HepG2 (cell line): ENCODE results near the gene CRLF3. TPM values are rescaled to one million over a fixed set of nuclear protein-coding genes. Genes with fewer than 3 reads are reported as not detected.

Experiments
- ARNT2 ChIP-seq: sonication (generic); formaldehyde crosslinking; IDR thresholded peaks from 2 replicates; pipeline ENCODE4 v1.8.0; 2022; ENCODE audit warnings: mild to moderate bottlenecking, low read depth, missing genetic modification reagents, moderate library complexity
- CBX5 ChIP-seq: sonication (generic); formaldehyde crosslinking; IDR thresholded peaks from 2 replicates; pipeline ENCODE4 v1.4.0; 2020; ENCODE audit warnings: missing genetic modification reagents, borderline replicate concordance
- HMGXB4 ChIP-seq, 2 experiments: sonication (generic) in 1 of 2; formaldehyde crosslinking in 1 of 2; IDR thresholded peaks; 2 replicates each; pipeline versions ENCODE4 v1.4.0 to v1.6.1; 2018 to 2020; ENCODE audit warnings: missing genetic modification reagents in 2 of 2, borderline replicate concordance in 1 of 2, low read depth in 1 of 2, mild to moderate bottlenecking in 1 of 2, missing biosample characterization in 1 of 2
- HOMEZ ChIP-seq: IDR thresholded peaks from 2 replicates; pipeline ENCODE4 v1.6.1; 2016; ENCODE audit warnings: low read depth
- ISX ChIP-seq: sonication (generic); formaldehyde crosslinking; conservative IDR thresholded peaks from 2 replicates; pipeline ENCODE4 v1.5.0; 2020; ENCODE audit warnings: missing genetic modification reagents
- KDM4B ChIP-seq: sonication (generic); formaldehyde crosslinking; IDR thresholded peaks from 2 replicates; pipeline ENCODE4 v1.4.0; 2020; ENCODE audit warnings: missing genetic modification reagents
- MYC ChIP-seq: sonication (generic); formaldehyde crosslinking; IDR thresholded peaks from 2 replicates; pipeline ENCODE4 v1.9.0; 2021; ENCODE audit warnings: missing genetic modification reagents, borderline replicate concordance
- NFATC3 ChIP-seq: sonication (generic); formaldehyde crosslinking; IDR thresholded peaks from 2 replicates; pipeline ENCODE4 v1.5.1; 2020; ENCODE audit warnings: mild to moderate bottlenecking, missing genetic modification reagents
- NR2F2 ChIP-seq: IDR thresholded peaks from 2 replicates; pipeline ENCODE4 v1.6.1; 2012; ENCODE audit warnings: low read depth, inconsistent platforms, borderline replicate concordance
- POLR2A ChIP-seq, 2 experiments: IDR thresholded peaks; 2 replicates each; pipeline ENCODE4 v1.6.1; 2011; ENCODE audit warnings: low read depth in 2 of 2, low read length in 2 of 2, mild to moderate bottlenecking in 1 of 2, moderate library complexity in 1 of 2; ENCODE audit not compliant: insufficient read depth in 1 of 2
- SALL2 ChIP-seq: sonication (generic); formaldehyde crosslinking; IDR thresholded peaks from 2 replicates; pipeline ENCODE4 v1.8.1; 2023; ENCODE audit warnings: mild to moderate bottlenecking, missing genetic modification reagents, inconsistent platforms
- ZBTB43 ChIP-seq: sonication (generic); formaldehyde crosslinking; conservative IDR thresholded peaks from 2 replicates; pipeline ENCODE4 v1.4.0; 2020; ENCODE audit warnings: missing genetic modification reagents
- ZNF10 ChIP-seq: sonication (generic); formaldehyde crosslinking; IDR thresholded peaks from 2 replicates; pipeline ENCODE4 v1.4.0; 2020; ENCODE audit warnings: mild to moderate bottlenecking, low read depth, missing genetic modification reagents, borderline replicate concordance
- ZNF407 ChIP-seq: sonication (generic); formaldehyde crosslinking; IDR thresholded peaks from one replicate; pipeline ENCODE4 v1.5.1; 2020; ENCODE audit warnings: mild to moderate bottlenecking, missing genetic modification reagents; ENCODE audit errors: not compliant biosample characterization
- ZNF607 ChIP-seq: sonication (generic); formaldehyde crosslinking; IDR thresholded peaks from 2 replicates; pipeline ENCODE4 v1.5.1; 2020; ENCODE audit warnings: missing genetic modification reagents, mild to moderate bottlenecking, borderline replicate concordance
- polyA plus RNA-seq, 8 experiments: library from polyadenylated mRNA; depleted of rRNA in 3 of 8; stranded (reverse) in 7 of 8; unstranded in 1 of 8; fragments of >200 nt; fragmentation: Illumina TruSeq in 4 of 8; extraction: Trizol in 4 of 8; gene quantifications; 2 replicates each; pipeline versions ENCODE4 v1.2.1 to v1.2.3, GENCODE V29; 2011 to 2016; ENCODE audit warnings: low read depth in 4 of 8, missing spikeins in 1 of 8, mixed read lengths in 1 of 8; ENCODE audit not compliant: insufficient read depth in 1 of 8
- total RNA-seq, 5 experiments: library from RNA; depleted of rRNA; stranded (reverse); fragments of >200 nt; fragmentation: Illumina TruSeq; extraction: Trizol; gene quantifications; 2 replicates each; pipeline ENCODE4 v1.2.3, GENCODE V29; 2016; ENCODE audit warnings: low read depth in 1 of 5

The CRLF3 gene
- total and polyA plus RNA-seq, 2 of the 13 experiments (the other 11 are each of a cell fraction or from before 2014, with no cell fraction given) = 6.4 to 9.1 TPM

GRCh38 chr17:30831663-30832437 is 7.4 kb upstream of the CRLF3 start, which contains the start of gene ATAD5 (continued):
- peak; percentile 85 for TF ChIP-seq ZNF407 (CRISPR knock-in tag)
- peak; percentile 45; the same call in 1 of the 2 replicates for TF ChIP-seq MYC (CRISPR knock-in tag)
- TF ChIP-seq KDM4B (CRISPR knock-in tag) = no peak
- peak; percentile 80 to 82 for TF ChIP-seq HMGXB4 (CRISPR knock-in tag; IDR thresholded peaks at IDR 0.05; ENCODE audit: borderline replicate concordance in 1 of 2, low read depth in 1 of 2)
- 0 out of 2 replicates have a peak, but pooled peaks have one; percentile 43 for TF ChIP-seq ZBTB43 (CRISPR knock-in tag)
- TF ChIP-seq ARNT2 (CRISPR knock-in tag) = peak; percentile 91
- peak; percentile 73; the same call in 1 of the 2 replicates for TF ChIP-seq ISX
- TF ChIP-seq NFATC3 (CRISPR knock-in tag) = no peak
- peak; percentile 71; the same call in 1 of the 2 replicates for TF ChIP-seq CBX5
- TF ChIP-seq NR2F2 = no peak; the same call in 1 of the 2 replicates
- TF ChIP-seq HOMEZ = 0 out of 2 replicates have a peak, but pooled peaks have one; percentile 41
- TF ChIP-seq SALL2 (CRISPR knock-in tag) = no peak; the same call in 1 of the 2 replicates
- peak; percentile 52; the same call in 1 of the 2 replicates for TF ChIP-seq ZNF607 (CRISPR knock-in tag)
- no peak for TF ChIP-seq ZNF10
- peak; percentile 72 to 77; a peak in 3 of 4 replicates for TF ChIP-seq POLR2A (IDR thresholded peaks at IDR 0.05; ENCODE audit: insufficient read depth in 1 of 2, low read depth in 2 of 2, low read length in 2 of 2)
